ENCODE data around the gene PRLHR.
"Not testable (repeated sequence)": the region's sequence is repeated elsewhere in the genome, so short reads cannot be mapped to it uniquely, and the experiment has no call there.

Gene PRLHR

DNA sequence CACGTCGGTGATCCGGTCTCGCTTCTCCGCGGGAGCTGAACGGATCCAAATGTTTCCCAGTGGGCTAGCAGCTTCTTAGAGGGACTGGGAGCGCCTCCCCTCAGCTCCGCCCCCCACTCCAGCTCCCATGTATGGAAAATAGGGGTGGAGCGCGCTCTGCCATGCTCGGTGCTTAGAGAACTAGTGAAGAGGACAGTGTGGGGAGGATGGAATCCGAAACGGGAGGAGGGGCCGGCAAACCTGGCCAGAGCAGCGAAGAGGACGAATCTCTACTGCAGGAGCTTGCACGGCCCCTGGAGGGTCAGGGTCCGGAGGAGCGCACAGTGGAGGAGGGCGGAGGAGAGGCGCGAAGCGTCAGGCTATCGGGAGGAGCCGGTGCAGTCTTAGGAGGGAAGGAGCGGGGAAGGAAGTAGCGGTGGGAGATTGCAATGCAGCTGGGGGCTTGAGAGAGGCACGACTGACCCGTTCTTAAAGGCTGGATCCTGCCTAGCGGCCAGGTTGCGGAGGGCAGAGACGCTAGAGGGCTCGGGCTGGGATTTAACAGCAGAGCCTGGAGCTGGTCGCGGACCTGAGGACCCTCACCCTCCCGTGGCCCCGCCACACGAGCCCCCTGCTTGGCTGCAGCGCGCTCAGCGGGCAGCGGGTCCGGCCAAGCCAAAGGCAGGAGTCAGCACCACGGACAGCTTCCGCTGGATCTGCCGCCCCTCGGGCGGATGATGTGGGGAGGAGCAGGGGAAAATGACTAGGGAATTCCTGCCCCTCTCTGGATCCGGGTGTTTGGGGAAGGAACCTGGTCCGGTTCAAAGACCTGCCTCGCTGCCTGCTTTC is at the start of gene PRLHR:
TSS of gene PRLHR (minus strand) at position 51 of the 828 bp plus-strand sequence. CDS start 404 bp downstream, outside the sequence.
- DNase-seq (ENCODE audit: low spot score) = peak; percentile 36

DNA sequence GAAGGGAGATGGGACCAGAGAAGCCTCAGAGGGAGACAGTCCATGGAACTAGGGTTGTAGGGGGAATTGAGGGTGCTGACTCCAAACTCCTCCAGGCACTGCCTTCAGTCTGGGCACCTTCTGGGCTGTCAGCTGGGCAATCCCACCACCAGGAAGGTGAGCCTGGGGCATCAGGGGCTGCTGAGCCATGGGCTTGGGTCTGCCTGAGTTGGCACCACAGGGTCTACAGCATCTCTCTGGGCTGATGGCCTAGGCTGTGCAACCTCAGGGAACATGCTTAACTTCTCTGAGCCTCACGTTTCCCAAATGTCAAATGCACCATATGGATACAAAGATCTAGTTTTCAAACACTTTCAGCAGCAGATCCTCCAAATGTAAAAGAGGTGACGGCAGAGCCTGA is 46.8 kb upstream of the PRLHR start:
- no peak for DNase-seq (ENCODE audit: low spot score)

- no peak for DNase-seq (ENCODE audit: low spot score)
Measured at GRCh38 chr10:118638680-118639079, 43.2 kb upstream of the PRLHR start.

- DNase-seq (ENCODE audit: low spot score) = no peak
Measured at GRCh38 chr10:118635674-118636402, 40.4 kb upstream of the PRLHR start.

GRCh38 chr10:118633786-118634185 is 38.3 kb upstream of the PRLHR start:
- DNase-seq (ENCODE audit: low spot score) = no peak

DNA sequence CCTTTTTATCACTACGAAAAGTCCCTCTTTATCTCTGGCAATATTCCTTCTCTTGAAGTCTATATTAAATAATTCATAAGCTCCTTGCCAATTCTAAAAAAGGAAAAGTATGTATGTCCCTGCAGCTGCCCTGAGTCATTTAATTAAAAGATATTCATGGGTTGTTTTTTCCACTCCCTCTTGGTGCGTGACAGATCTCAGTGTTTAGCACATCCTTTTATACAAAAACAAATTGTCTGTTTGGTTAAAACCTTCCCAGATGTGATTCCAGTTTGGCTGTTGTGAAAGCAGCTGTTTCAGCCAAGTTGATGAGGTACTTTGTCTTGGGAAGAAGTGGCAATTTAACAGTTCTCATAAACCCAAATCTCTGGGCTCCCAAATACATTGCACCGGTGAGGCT is 33.8 kb upstream of the PRLHR start:
- DNase-seq (ENCODE audit: low spot score) = no peak

GRCh38 chr10:118628397-118628796 is 32.9 kb upstream of the PRLHR start:
- no peak for DNase-seq (ENCODE audit: low spot score)

DNA sequence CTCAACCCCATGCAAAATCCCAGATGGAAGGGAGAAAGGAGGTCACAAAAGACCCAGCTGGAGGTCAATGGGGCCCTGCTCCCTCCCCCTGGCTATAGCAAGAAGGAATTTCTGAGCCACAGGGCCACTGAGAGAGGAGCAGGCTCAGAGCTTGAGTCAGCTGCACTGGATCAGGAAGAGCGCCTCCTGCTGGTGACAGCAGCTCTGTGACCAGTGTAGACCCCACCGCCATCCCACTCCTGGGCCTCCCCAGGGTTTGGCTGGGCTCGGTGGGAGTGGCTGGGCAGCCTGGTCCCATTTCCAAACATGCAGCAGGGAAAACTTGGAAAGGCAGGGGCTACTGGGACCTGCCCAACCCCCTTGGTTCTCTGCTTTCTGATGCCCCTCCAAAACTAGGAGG is 31.5 kb upstream of the PRLHR start:
- no peak for DNase-seq (ENCODE audit: low spot score)

- no peak for DNase-seq (ENCODE audit: low spot score)
Measured at GRCh38 chr10:118625504-118625903, 30.1 kb upstream of the PRLHR start.

DNA sequence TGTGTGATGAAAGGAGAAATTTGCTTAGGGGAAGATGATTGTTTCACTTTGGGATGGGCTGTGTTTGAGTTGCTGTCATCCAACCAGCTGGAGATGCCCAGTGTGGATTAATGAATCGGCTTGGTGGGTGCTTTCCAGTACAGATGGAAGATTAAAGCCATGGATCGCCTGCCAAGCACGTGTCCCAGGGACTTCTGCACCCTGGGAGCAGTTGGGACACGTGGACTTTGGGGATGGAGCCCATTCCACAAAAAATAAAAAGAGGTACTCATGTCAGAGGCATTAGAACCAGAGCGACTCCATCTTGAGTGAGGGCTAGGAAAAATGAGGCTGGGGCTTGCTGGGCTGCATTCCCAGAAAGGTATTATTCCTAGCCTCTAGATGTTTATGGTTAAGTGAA is 29.3 kb upstream of the PRLHR start:
- no peak for DNase-seq (ENCODE audit: low spot score)

- no peak for DNase-seq (ENCODE audit: low spot score)
Measured at GRCh38 chr10:118621304-118621942, 26.0 kb upstream of the PRLHR start.

DNA sequence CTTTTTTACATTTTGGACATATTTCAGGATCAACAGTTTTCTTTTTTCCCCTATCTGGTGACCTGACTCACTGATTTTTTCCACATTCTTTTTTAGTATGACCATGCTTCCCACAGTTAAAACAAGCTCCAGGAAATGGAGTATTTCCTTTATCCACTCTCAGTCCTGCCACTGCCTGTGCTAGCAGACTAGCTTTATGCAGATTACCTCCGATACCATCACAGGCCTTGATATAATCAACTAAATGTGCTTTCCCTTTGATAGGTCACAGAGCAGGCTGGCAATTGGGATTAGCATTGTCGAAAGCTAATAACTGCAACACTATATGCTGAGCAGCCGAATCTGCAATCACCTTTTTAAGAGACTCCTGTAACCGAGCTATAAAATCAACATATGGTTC is 18.4 kb upstream of the PRLHR start:
- not testable (repeated sequence) for DNase-seq (ENCODE audit: low spot score)

GRCh38 chr10:118610577-118610976 is 15.1 kb upstream of the PRLHR start:
- no peak for DNase-seq (ENCODE audit: low spot score)

DNA sequence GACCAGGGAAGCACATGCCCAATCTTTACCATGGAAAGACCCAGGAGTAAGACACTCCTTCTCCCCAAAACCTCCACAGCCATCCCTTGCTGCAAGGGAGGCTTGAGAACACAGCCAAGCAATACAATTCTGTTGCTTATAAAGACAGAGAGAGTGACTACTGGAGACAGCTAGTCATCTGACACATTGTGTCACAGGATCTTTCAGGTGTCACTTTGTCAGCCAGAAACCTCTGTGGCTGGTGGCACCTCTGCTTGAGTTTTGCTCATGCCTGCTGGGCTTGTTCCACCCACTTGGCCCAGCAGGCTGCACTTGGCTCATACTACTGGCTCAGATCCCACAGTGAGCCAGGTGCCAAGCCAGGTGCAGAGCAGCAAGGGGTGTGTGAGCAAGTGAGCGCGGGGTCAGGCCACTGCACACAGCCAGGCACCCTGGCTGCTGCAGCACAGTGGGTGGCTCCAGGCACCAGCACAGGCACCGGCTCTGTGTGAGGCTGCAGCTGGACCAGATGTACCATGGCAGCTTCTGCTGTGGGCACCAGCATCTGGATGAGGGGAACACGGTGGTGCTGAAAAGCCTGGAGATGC is 12.4 kb upstream of the PRLHR start:
- no peak for DNase-seq (ENCODE audit: low spot score)

GRCh38 chr10:118605694-118606093 is 10.2 kb upstream of the PRLHR start:
- DNase-seq (ENCODE audit: low spot score) = no peak

DNA sequence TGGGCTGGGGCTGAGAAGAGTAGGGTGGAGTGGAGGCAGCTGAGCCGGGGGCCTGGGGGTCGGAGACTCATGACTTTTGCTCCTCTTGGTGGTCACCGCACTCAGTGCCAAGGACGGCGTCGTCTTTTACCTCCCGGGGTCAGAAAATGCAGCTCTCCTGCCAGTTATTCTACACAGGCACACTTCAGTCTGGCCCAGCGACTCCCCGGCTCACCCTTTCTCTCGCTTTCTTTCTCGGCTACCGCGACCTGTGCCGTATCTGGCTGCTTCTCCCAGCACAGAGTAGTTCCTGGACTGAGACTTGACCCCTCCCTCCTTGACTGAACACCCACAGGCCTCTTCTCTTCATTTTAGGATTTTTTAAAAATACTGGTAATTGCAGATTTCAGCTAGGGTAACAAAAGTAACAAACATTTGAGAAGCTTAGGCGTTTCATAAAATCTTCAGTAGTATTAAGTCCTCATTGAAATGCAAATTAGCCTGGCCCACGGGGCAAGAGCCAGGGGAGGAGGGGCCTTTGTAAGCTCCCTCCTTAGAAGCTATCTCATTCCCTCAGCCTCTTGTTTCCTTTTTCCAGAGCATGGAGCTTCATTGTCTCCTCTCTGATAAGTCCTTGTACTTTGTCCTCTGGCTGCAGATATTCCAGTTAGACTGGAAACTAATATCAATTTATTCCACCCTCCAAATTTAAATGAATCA is 1.1 kb upstream of the PRLHR start:
- DNase-seq (ENCODE audit: low spot score) = no peak

- no peak for DNase-seq (ENCODE audit: low spot score)
Measured at GRCh38 chr10:118595064-118595420, 406 bp downstream of the PRLHR start.

DNA sequence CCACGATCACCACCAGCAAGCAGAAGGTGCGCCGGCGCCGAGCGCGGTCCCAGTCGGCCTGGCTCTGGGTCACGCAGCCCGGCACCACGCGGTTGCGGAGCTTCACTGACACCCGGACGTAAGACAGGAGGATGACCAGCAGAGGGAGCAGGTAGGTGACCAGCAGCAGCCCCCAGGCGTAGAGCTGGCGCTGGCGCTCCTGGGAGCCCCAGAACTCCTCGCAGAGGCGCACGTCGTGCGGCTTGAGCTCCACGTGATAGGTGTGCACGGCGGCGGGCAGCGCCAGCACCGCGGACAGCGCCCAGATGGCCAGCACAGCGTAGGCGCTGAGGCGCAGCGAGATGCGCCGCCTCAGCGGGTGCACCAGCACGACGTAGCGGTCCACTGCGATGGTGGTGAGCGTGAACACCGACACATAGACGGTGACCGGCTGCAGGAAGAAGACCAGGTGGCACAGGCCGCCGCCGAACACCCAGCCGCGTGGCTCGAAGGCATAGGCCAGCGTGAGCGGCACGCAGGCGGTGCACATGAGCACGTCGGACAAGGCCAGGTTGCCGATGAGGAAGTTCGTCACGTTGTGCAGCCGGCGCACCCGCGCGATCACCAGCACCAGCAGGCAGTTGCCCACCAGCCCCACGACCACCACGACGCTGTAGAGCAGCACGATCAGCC is 920 bp downstream of the PRLHR start:
- DNase-seq (ENCODE audit: low spot score) = no peak

GRCh38 chr10:118592675-118593330 is 2.6 kb downstream of the PRLHR start:
- DNase-seq (ENCODE audit: low spot score) = no peak

GRCh38 chr10:118590334-118590733 is 5.1 kb downstream of the PRLHR start:
- peak; percentile 81 for DNase-seq (ENCODE audit: low spot score)
